HG02852 (cell line): ENCODE data around the gene RHOF.

ENCODE experiments used
- ATAC-seq: cut with Tn5 transposase; IDR thresholded peaks from one replicate; pipeline ENCODE4 v1.9.1; 2021; ENCODE audit warnings: mild to moderate bottlenecking, moderate library complexity; ENCODE audit not compliant: unreplicated experiment

RHOF gene, protein sequence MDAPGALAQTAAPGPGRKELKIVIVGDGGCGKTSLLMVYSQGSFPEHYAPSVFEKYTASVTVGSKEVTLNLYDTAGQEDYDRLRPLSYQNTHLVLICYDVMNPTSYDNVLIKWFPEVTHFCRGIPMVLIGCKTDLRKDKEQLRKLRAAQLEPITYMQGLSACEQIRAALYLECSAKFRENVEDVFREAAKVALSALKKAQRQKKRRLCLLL

GRCh38 chr12:121793440-121793837, at the start of gene RHOF:
Gene RHOF, minus strand, starts transcription at chr12:121793688. Its CDS starts 55 bp downstream, at chr12:121793633.
- peak; percentile 14 for ATAC-seq

DNA sequence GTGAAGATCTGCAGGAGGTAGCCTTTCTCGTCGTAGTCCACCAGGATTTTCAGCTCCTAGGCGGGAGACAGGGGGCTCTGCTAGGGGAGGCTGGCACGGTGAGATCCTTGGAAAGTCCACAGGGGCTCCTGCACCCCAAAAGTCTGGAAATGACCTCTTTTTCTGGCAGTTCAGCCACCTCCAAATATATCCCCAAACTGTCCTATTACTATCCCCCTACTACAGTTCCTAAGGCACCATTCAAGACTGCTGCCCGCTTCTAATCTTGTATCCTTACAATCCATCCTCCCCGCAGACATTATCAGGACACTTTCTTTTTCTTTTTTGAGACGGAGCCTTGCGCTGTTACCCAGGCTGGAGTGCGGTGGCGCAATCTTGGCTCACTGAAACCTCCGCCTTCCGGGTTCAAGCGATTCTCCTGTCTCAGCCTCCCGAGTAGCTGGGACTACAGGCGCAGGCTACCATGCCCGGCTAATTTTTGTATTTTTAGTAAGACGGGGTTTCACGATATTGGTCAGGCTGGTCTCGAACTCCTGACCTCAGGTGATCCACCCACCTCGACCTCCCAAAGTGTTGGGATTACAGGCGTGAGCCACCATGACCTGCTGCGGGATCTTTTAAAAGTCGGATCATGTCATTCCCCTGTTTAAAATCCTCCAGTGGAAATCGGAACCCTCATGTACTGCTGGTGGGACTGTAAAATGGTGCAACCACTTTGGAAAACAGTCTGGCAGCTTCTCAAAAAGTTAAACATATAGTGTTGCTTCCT, 46.7 kb upstream of the RHOF start:
- ATAC-seq: no peak

DNA sequence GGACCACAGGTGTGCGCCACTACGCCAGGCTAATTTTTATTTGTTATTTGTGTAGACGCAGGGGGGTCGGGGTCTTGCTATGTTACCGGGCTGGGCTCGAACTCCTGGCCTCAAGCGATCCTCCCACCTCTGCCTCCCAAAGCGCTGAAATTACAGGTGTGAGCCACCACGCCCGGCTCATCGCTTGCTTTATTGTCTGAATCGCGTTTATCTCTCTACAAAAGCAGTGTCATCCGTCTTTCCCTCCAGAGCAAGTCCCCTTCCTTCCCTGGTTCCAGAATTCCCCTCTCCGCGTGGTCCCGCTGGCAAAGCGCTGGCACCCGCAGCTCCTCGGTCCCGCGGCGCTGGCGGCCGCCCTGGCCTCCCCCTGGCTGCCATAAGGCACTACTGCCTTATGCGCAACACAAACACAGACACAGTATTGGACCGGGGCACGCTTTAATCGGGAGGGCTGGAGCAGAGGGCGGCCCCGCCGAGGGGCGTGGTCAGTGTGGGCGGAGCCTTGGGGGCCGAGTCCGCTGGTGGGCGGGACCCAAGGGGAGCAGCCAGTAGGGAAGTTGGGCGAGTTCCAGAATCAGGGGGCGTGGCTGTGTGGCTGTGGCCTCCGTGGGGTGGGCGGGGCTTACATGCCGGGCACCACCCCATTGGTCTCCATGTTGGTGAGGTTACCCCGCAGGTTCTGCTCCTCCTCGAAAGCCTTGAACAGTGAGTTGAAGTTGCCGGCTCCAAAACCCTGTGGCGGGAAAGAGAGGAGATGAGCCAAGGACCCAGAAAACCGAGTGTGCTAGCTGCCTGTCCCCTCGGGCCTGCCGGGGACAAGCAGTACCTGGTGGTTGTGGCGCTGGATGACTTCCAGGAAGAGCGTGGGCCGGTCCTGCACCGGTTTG, 45.9 kb upstream of the RHOF start:
- peak; percentile 93 for ATAC-seq

GRCh38 chr12:121838126-121838525, 44.6 kb upstream of the RHOF start:
- no peak for ATAC-seq

- ATAC-seq: no peak
These were observed 44.2 kb upstream of the RHOF start for GRCh38 chr12:121837680-121838079.

GRCh38 chr12:121831571-121832245, 38.2 kb upstream of the RHOF start:
- ATAC-seq: no peak

DNA sequence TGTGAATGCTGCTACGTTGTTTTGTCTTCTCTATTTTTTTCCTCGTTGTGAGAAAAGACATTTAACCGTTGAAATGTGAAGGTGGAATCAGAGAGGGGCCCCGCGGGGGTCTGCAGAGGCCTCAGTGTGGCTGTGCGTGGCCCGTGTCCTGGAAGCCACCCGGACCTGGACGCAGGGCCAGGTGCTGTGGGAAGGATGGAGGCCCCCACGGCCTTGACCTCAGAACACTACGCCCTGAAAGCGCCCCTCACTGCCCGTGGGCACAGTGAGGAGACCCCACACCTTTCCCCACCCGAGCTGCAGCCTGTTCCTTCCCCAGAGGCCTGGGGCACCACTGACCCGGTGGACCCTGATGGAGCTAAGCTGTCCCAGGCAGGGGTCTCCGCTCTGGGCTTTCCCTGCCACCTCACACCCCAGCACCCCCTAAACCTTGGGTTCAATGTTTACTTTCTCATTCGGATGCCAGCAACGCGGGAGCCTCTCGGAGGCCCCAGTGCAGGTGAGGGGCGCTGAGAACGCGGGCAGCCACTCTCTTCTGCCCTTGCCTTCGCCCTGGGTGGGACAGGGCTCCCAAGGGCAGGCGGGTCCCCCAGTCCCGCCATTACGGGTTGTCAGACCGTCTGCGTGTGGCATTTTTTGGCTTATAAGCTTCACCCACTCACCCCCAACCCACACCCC, 37.2 kb upstream of the RHOF start:
- ATAC-seq: no peak

DNA sequence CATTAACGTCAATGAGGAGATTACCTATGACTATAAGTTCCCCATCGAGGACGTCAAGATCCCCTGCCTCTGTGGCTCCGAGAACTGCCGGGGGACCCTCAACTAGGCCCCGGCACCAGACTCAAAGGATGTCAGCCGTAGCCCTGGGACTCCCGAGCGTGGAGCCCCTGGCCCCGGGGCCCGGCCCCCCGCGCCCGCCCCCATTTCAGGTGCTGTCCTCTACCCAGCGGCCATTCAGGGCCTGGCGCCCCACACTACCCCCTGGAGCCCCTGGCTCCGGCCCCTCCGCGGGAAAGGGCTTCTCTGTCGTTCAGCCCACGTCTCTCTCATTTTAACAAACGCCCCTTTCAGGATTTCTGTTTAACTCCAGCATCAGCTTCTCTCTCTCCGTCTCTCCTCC, 36.6 kb upstream of the RHOF start:
- ATAC-seq: no peak

GRCh38 chr12:121829250-121829918, 35.9 kb upstream of the RHOF start:
- no peak for ATAC-seq

DNA sequence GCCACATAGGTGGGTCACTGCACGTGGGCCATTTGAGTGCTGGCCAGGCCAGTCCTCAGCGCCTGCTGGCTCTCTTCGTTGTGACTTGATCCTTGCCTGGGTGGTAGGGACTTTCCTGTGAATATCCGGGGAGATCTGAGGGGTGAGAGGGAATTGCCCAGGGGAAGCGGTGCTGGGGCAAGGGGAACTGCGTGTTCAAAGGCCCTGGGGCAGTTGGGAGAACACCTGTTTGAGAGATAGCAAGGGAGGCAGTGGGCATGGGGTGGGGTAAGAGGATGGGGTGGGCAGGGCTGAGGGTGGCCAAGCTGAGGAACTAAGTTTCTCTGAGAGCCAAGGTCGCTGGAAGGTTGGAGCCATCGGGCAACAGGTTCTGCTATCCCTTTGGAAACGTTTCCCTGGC, 35.3 kb upstream of the RHOF start:
- no peak for ATAC-seq

DNA sequence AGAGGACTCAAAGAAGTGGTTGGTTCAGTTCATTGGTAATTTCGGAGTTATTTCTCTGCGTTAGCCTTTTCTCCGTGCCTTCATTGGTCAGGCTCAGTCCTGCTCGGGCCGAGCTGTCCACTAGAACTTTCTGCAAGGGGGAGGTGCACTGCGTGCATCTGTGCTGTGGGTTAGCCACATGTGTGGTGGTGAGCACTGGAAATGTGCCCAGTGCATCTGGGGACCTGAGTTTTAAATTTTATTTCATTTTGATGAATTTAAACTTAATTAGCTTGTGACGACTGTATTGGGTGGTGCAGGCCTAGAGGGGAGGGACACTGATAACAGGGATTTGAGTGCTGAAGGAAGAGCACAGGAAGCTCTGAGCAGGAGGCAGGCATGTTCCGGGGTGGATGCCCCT, 34.8 kb upstream of the RHOF start:
- no peak for ATAC-seq

- no peak for ATAC-seq
These were observed 34.0 kb upstream of the RHOF start for GRCh38 chr12:121827351-121828099.

GRCh38 chr12:121826318-121827150, 33.0 kb upstream of the RHOF start:
- ATAC-seq: no peak

- no peak for ATAC-seq
These were observed 31.6 kb upstream of the RHOF start for GRCh38 chr12:121825041-121825523.

- ATAC-seq: no peak
These were observed 30.2 kb upstream of the RHOF start for GRCh38 chr12:121823727-121824115.

DNA sequence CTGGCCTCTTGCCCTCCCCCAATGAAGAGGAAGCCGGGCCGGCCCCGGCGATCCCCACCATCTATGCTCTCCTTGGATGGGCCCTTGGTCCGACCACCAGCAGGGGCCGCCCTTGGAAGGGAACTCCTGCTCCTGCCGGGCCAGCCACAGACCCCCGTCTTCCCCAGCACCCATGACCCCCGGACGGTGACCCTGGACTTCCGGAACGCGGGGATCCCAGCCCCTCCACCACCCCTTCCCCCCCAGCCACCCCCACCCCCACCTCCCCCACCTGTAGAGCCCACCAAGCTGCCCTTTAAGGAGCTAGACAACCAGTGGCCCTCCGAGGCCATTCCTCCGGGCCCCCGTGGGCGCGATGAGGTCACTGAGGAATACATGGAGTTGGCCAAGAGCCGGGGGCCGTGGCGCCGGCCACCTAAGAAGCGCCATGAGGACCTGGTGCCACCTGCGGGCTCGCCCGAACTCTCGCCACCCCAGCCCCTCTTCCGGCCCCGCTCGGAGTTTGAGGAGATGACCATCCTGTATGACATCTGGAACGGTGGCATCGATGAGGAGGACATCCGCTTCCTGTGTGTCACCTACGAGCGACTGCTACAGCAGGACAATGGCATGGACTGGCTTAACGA, 29.7 kb upstream of the RHOF start:
- ATAC-seq: no peak

- ATAC-seq: no peak
These were observed 29.1 kb upstream of the RHOF start for GRCh38 chr12:121822393-121823100.
